ENCODE measurements around the gene PHLDB3.

PHLDB3 gene

GRCh38 chr19:43465468-43466120 lies 39.0 kb downstream of the PHLDB3 start, which contains the start of gene LYPD3:
TSS of gene LYPD3 (minus strand) at chr19:43465608. CDS start at chr19:43465571, 37 bp downstream.
- Histone ChIP-seq H3K27ac (ENCODE audit: insufficient read depth in 1 of 2, low read depth in 1 of 2, low read length in 2 of 2, poor library complexity in 1 of 2, severe bottlenecking in 2 of 2) (peak within 1 kb of the TSS in 1 of 2 experiments; percentile 61), H3K4me3 (ENCODE audit: control insufficient read depth in 1 of 7, extremely low read depth in 1 of 7, insufficient read depth in 4 of 7, low read depth in 2 of 7, low read length in 6 of 7) (peak within 1 kb of the TSS; percentile 58 to 92 (median 79)), H3K4me1 (ENCODE audit: control extremely low read depth in 1 of 4, control insufficient read depth in 4 of 4, insufficient read depth in 4 of 4, low read length in 3 of 4) (peaks cover 3 to 44% (median 38%) of the 10 kb centered on the region in 4 experiments), H3K36me3 (ENCODE audit: control insufficient read depth in 4 of 4, insufficient read depth in 4 of 4, low read length in 3 of 4) (no peaks in the 10 kb centered on the region), H3K27me3 (replicated peaks in 2 of 5; ENCODE audit: control insufficient read depth in 4 of 5, insufficient read depth in 5 of 5, low read length in 4 of 5) (peaks cover 0 to 6% (median 0%) of the 10 kb centered on the region in 5 experiments), H3K9me3 (ENCODE audit: control extremely low read depth in 1 of 5, control insufficient read depth in 4 of 5, insufficient read depth in 2 of 5, low read depth in 1 of 5, low read length in 4 of 5) (no peaks in the 10 kb centered on the region)
- WGBS (ENCODE audit: insufficient coverage): 58% methylated on average over 24 of the region's 24 CpGs
- no peak for DNase-seq
- ChIA-PET POLR2A (no interaction called here), CTCF (interaction anchor here (1.0 to 1.5 kb wide), 4 partner anchors 9 to 26 kb away, joined by 3 to 5 read pairs (median 4); no protein-coding TSS in a partner anchor)

DNA sequence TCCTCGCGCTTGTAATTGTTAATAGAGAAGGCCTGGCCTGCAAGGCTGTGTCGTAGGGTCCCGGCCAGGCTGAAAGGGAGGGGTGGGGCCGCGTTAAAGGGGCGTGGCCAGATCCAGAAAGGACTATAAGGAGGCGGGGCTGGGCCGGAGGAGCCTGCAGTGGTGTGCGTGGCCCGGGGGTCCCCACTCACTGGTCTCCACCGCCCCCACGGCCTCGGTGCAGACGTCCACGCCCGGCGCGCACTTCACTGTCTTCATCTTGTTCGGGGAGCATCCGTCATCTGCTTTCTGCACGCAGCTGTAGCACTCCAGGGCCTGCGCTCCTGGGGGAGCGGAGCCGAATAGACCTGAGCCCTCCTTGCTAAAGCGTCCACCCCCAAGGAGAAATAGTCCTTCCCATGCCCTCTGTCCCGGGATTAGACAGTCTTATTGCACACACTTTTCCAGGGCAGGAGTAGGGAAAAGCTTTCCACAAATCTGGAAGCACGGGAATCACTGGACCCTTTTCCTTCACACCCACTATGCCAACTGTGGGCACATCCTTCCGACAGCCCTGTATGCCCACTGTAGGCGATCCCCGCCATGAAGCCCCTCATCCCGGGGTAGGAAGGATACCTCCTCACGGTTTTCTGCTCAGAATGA lies 40.3 kb downstream of the PHLDB3 start:
- H3K4me3 ChIP-seq (ENCODE audit: control insufficient read depth in 1 of 7, extremely low read depth in 1 of 7, insufficient read depth in 4 of 7, low read depth in 2 of 7, low read length in 6 of 7): peak overlapping the region; percentile 58 to 92 (median 79)
- POLR2A ChIA-PET: interaction anchor here (0.8 to 2.2 kb wide), 4 partner anchors 9 to 40 kb away, joined by 3 to 6 read pairs (median 4); partner anchors contain the start of gene PHLDB3
- H3K27ac ChIP-seq (ENCODE audit: insufficient read depth in 1 of 2, low read depth in 1 of 2, low read length in 2 of 2, poor library complexity in 1 of 2, severe bottlenecking in 2 of 2): peak overlapping the region in 1 of 2 experiments; percentile 61
- no peaks in the 10 kb centered on the region for H3K36me3 ChIP-seq (ENCODE audit: control insufficient read depth in 4 of 4, insufficient read depth in 4 of 4, low read length in 3 of 4)
- H3K9me3 ChIP-seq (ENCODE audit: control extremely low read depth in 1 of 5, control insufficient read depth in 4 of 5, insufficient read depth in 2 of 5, low read depth in 1 of 5, low read length in 4 of 5): no peaks in the 10 kb centered on the region
- no peak for DNase-seq
- H3K27me3 ChIP-seq (replicated peaks in 2 of 5; ENCODE audit: control insufficient read depth in 4 of 5, insufficient read depth in 5 of 5, low read length in 4 of 5): peaks cover 0 to 6% (median 0%) of the 10 kb centered on the region in 5 experiments
- CTCF ChIA-PET: interaction anchor here (0.7 to 2.7 kb wide), 8 partner anchors 9 to 61 kb away, joined by 3 to 8 read pairs (median 4); no protein-coding TSS in a partner anchor
- H3K4me1 ChIP-seq (ENCODE audit: control extremely low read depth in 1 of 4, control insufficient read depth in 4 of 4, insufficient read depth in 4 of 4, low read length in 3 of 4): peaks cover 3 to 43% (median 38%) of the 10 kb centered on the region in 4 experiments
- 11% methylated on average over 32 of the region's 33 CpGs for WGBS (ENCODE audit: insufficient coverage)

DNA sequence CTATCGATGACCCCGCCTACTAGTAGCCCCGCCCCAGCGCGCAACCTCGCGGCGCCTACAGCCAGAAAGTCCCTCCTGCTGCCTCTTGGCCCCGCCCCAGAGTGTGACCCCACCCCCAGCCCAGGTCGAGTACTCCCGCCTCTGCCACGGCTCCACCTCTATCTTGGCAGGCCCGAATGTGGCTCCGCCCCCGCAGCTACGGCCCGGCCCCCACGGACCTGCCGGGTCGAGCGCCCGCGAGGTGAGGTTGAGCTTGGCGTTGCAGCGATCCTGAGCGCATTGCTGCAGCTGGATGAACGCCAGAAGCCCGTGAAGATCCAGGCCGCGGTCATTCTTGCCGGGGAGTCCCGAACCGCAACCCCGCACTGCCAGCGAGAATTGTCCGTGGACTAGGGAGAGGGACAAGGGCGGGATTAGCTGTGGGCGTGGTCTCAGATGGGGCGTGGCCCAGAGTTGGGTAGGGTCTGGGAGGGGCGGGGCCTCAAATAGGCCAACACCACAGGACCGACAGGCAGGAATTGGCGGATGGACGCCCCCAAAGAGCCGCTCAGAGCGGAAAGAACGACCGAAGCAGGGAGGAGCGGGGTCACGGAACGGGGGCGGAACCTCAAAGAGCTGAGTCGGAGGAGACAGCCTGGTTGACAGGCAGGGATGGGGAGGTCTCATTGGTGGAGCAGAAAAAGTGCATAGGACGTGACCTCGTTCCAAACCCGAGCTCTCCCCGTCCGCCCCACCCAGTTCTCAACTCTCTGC lies 41.0 kb downstream of the PHLDB3 start:
- 0% methylated on average over 37 of the region's 57 CpGs for WGBS (ENCODE audit: insufficient coverage)
- DNase-seq: peak; percentile 95 to 97 (median 97)
- H3K36me3 ChIP-seq (ENCODE audit: control insufficient read depth in 4 of 4, insufficient read depth in 4 of 4, low read length in 3 of 4): no peaks in the 10 kb centered on the region
- H3K4me1 ChIP-seq (ENCODE audit: control extremely low read depth in 1 of 4, control insufficient read depth in 4 of 4, insufficient read depth in 4 of 4, low read length in 3 of 4): peaks cover 3 to 36% (median 31%) of the 10 kb centered on the region in 4 experiments
- POLR2A ChIA-PET: interaction anchor here (1.3 to 2.2 kb wide), 3 partner anchors 11 to 40 kb away, joined by 3 to 6 read pairs (median 4); partner anchors contain the start of gene PHLDB3
- H3K4me3 ChIP-seq (ENCODE audit: control insufficient read depth in 1 of 7, extremely low read depth in 1 of 7, insufficient read depth in 4 of 7, low read depth in 2 of 7, low read length in 6 of 7): peak overlapping the region; percentile 58 to 92 (median 79)
- H3K27me3 ChIP-seq (replicated peaks in 2 of 5; ENCODE audit: control insufficient read depth in 4 of 5, insufficient read depth in 5 of 5, low read length in 4 of 5): peaks cover 0 to 6% (median 0%) of the 10 kb centered on the region in 5 experiments
- CTCF ChIA-PET: interaction anchor here (0.7 to 2.7 kb wide), 10 partner anchors 10 to 61 kb away, joined by 3 to 8 read pairs (median 4); no protein-coding TSS in a partner anchor
- peak overlapping the region in 1 of 2 experiments; percentile 61 for H3K27ac ChIP-seq (ENCODE audit: insufficient read depth in 1 of 2, low read depth in 1 of 2, low read length in 2 of 2, poor library complexity in 1 of 2, severe bottlenecking in 2 of 2)
- H3K9me3 ChIP-seq (ENCODE audit: control extremely low read depth in 1 of 5, control insufficient read depth in 4 of 5, insufficient read depth in 2 of 5, low read depth in 1 of 5, low read length in 4 of 5): no peaks in the 10 kb centered on the region

- Histone ChIP-seq H3K4me3 (ENCODE audit: control insufficient read depth in 1 of 7, extremely low read depth in 1 of 7, insufficient read depth in 4 of 7, low read depth in 2 of 7, low read length in 6 of 7) (peak overlapping the region in 6 of 7 experiments; percentile 4 to 92 (median 74)), H3K36me3 (ENCODE audit: control insufficient read depth in 4 of 4, insufficient read depth in 4 of 4, low read length in 3 of 4) (no peaks in the 10 kb centered on the region), H3K27me3 (replicated peaks in 2 of 5; ENCODE audit: control insufficient read depth in 4 of 5, insufficient read depth in 5 of 5, low read length in 4 of 5) (peaks cover 0 to 6% (median 0%) of the 10 kb centered on the region in 5 experiments), H3K9me3 (ENCODE audit: control extremely low read depth in 1 of 5, control insufficient read depth in 4 of 5, insufficient read depth in 2 of 5, low read depth in 1 of 5, low read length in 4 of 5) (no peaks in the 10 kb centered on the region), H3K4me1 (ENCODE audit: control extremely low read depth in 1 of 4, control insufficient read depth in 4 of 4, insufficient read depth in 4 of 4, low read length in 3 of 4) (peaks cover 2 to 29% (median 24%) of the 10 kb centered on the region in 4 experiments), H3K27ac (ENCODE audit: insufficient read depth in 1 of 2, low read depth in 1 of 2, low read length in 2 of 2, poor library complexity in 1 of 2, severe bottlenecking in 2 of 2) (no peak overlapping the region)
- POLR2A ChIA-PET: interaction anchor here (1.3 to 2.2 kb wide), 3 partner anchors 10 to 41 kb away, joined by 3 to 6 read pairs (median 4); partner anchors contain the start of gene PHLDB3
- 13% methylated on average over 32 of the region's 33 CpGs for WGBS (ENCODE audit: insufficient coverage)
- no peak for DNase-seq
- CTCF ChIA-PET: interaction anchor here (1.3 to 2.7 kb wide), 7 partner anchors 10 to 56 kb away, joined by 4 to 8 read pairs (median 4); no protein-coding TSS in a partner anchor
Measured at GRCh38 chr19:43462785-43463380, 41.7 kb downstream of the PHLDB3 start.

GRCh38 chr19:43462383-43462782 lies 42.2 kb downstream of the PHLDB3 start:
- H3K27me3 ChIP-seq (replicated peaks in 2 of 5; ENCODE audit: control insufficient read depth in 4 of 5, insufficient read depth in 5 of 5, low read length in 4 of 5): peaks cover 0 to 6% (median 0%) of the 10 kb centered on the region in 5 experiments
- no peak overlapping the region for H3K27ac ChIP-seq (ENCODE audit: insufficient read depth in 1 of 2, low read depth in 1 of 2, low read length in 2 of 2, poor library complexity in 1 of 2, severe bottlenecking in 2 of 2)
- H3K4me1 ChIP-seq (ENCODE audit: control extremely low read depth in 1 of 4, control insufficient read depth in 4 of 4, insufficient read depth in 4 of 4, low read length in 3 of 4): peaks cover 0 to 24% (median 19%) of the 10 kb centered on the region in 4 experiments
- 95% methylated on average over 4 of the region's 7 CpGs for WGBS (ENCODE audit: insufficient coverage)
- peak overlapping the region in 1 of 7 experiments; percentile 86 for H3K4me3 ChIP-seq (ENCODE audit: control insufficient read depth in 1 of 7, extremely low read depth in 1 of 7, insufficient read depth in 4 of 7, low read depth in 2 of 7, low read length in 6 of 7)
- POLR2A ChIA-PET: interaction anchor here (2.2 kb wide), 1 partner anchor 42 kb away, joined by 6 read pairs; the partner anchor contains the start of gene PHLDB3
- no peak for DNase-seq
- no peaks in the 10 kb centered on the region for H3K9me3 ChIP-seq (ENCODE audit: control extremely low read depth in 1 of 5, control insufficient read depth in 4 of 5, insufficient read depth in 2 of 5, low read depth in 1 of 5, low read length in 4 of 5)
- H3K36me3 ChIP-seq (ENCODE audit: control insufficient read depth in 4 of 4, insufficient read depth in 4 of 4, low read length in 3 of 4): no peaks in the 10 kb centered on the region
- CTCF ChIA-PET: interaction anchor here (1.3 to 2.7 kb wide), 2 partner anchors 16 to 57 kb away, joined by 4 to 7 read pairs; no protein-coding TSS in a partner anchor

DNA sequence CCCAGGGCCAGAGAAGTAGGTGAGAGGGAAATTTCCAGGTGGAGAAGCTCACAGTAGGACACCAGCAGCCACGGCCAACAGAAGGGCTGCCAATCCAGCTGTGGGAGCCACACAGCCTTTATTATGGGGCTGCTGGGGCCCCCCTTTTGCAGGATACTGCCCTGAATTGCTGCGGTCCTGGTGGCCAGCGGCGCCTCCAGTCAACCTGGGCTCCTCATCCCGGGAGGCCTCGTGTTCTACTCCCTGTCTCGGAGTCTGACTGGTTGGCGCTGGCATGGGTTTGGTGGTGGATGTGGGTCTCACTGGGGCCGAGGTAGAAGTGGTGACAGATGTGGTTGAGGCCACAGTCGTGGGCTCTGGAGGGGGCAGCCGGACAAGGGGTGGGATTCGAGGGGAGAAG lies 43.2 kb downstream of the PHLDB3 start:
- 98% methylated on average over 8 of the region's 12 CpGs for WGBS (ENCODE audit: insufficient coverage)
- ChIA-PET POLR2A (no interaction called here), CTCF (interaction anchor here (1.1 to 2.4 kb wide), 5 partner anchors 11 to 57 kb away, joined by 3 to 12 read pairs (median 4); no protein-coding TSS in a partner anchor)
- Histone ChIP-seq H3K27ac (ENCODE audit: insufficient read depth in 1 of 2, low read depth in 1 of 2, low read length in 2 of 2, poor library complexity in 1 of 2, severe bottlenecking in 2 of 2) (no peak overlapping the region), H3K36me3 (ENCODE audit: control insufficient read depth in 4 of 4, insufficient read depth in 4 of 4, low read length in 3 of 4) (no peaks in the 10 kb centered on the region), H3K27me3 (replicated peaks in 2 of 5; ENCODE audit: control insufficient read depth in 4 of 5, insufficient read depth in 5 of 5, low read length in 4 of 5) (peaks cover 0 to 6% (median 0%) of the 10 kb centered on the region in 5 experiments), H3K9me3 (ENCODE audit: control extremely low read depth in 1 of 5, control insufficient read depth in 4 of 5, insufficient read depth in 2 of 5, low read depth in 1 of 5, low read length in 4 of 5) (no peaks in the 10 kb centered on the region), H3K4me3 (ENCODE audit: control insufficient read depth in 1 of 7, extremely low read depth in 1 of 7, insufficient read depth in 4 of 7, low read depth in 2 of 7, low read length in 6 of 7) (no peak overlapping the region), H3K4me1 (ENCODE audit: control extremely low read depth in 1 of 4, control insufficient read depth in 4 of 4, insufficient read depth in 4 of 4, low read length in 3 of 4) (peaks cover 0 to 22% (median 15%) of the 10 kb centered on the region in 4 experiments)
- DNase-seq: no peak

Data from common myeloid progenitor, CD34-positive (primary cell).